Measurements from ENCODE around the gene TAF1L. TPM values are rescaled to one million over a fixed set of nuclear protein-coding genes. Genes with fewer than 3 reads are reported as not detected.

Gene TAF1L
- total RNA-seq, 1 experiment from 2014 or later = not detected

DNA sequence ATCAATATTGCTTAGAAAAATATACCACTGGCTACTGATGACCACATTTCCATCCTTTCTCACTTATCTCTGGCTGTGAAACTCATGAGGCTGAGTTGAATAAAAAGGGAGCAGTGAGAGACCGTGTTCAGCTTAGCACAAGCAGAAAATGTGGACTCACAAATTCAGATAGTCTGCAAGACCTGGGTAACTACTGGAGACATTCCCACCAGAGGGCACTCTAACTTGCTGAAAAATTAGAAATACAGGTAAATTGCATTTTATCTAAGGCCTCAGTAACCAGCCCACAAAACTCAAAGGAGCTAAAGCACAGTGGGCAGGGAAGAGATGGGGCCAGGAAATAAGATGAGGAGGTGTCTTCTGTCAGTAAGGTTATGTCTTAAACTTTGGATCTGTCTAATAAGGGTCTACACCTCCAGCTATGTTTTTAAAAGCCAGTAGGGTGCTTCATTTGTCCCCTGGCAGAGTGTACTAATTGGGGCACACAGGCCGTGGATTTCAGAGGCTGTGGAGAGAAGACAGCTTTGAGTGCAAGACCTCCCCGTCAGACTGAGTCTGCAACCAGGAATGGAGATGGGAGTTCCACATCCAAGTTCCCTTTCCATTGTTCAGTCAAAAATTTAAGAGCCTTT lies 53.8 kb downstream of the TAF1L start:
- Histone ChIP-seq H3K4me3 (ENCODE audit: low read depth, low read length) (no peak overlapping the region), H3K27me3 (replicated peaks; ENCODE audit: control insufficient read depth, insufficient read depth, low read length) (no peaks in the 10 kb centered on the region), H3K9me3 (no peaks in the 10 kb centered on the region), H3K36me3 (ENCODE audit: control insufficient read depth, insufficient read depth, low read length) (no peaks in the 10 kb centered on the region), H3K4me1 (peaks cover 15% of the 10 kb centered on the region)
- H3K4me1 Mint-ChIP-seq (ENCODE audit: low read depth, unreplicated experiment) = peaks cover 14% of the 10 kb centered on the region
- BruUV-seq (replicated peaks) = no TSS peak
- no peak overlapping the region for H3K27ac Mint-ChIP-seq (ENCODE audit: unreplicated experiment)
- ChIA-PET CTCF (interaction anchor here (0.5 to 5.6 kb wide), 12 partner anchors 8 to 387 kb away, joined by 3 to 113 read pairs (median 6); partner anchors contain the start of genes ACO1, NDUFB6 and RIGI), POLR2A (no interaction called here)
- peak; percentile 45 to 58 for DNase-seq
- H3K9me3 Mint-ChIP-seq (ENCODE audit: unreplicated experiment) = no peaks in the 10 kb centered on the region
- H3K4me3 Mint-ChIP-seq (ENCODE audit: unreplicated experiment) = no peak overlapping the region
- intact Hi-C loops (cut with micrococcal nuclease; ENCODE audit: unreplicated experiment) = loop anchor here (2.0 kb wide), 1 partner anchor 387 kb away; no protein-coding TSS in a partner anchor
- TF ChIP-seq, protein P1, sequence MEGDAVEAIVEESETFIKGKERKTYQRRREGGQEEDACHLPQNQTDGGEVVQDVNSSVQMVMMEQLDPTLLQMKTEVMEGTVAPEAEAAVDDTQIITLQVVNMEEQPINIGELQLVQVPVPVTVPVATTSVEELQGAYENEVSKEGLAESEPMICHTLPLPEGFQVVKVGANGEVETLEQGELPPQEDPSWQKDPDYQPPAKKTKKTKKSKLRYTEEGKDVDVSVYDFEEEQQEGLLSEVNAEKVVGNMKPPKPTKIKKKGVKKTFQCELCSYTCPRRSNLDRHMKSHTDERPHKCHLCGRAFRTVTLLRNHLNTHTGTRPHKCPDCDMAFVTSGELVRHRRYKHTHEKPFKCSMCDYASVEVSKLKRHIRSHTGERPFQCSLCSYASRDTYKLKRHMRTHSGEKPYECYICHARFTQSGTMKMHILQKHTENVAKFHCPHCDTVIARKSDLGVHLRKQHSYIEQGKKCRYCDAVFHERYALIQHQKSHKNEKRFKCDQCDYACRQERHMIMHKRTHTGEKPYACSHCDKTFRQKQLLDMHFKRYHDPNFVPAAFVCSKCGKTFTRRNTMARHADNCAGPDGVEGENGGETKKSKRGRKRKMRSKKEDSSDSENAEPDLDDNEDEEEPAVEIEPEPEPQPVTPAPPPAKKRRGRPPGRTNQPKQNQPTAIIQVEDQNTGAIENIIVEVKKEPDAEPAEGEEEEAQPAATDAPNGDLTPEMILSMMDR (IDR thresholded peaks at IDR 0.05; ENCODE audit: insufficient read depth in 1 of 2, low read depth in 1 of 2, low read length in 1 of 2, severe bottlenecking in 1 of 2, unreplicated experiment in 1 of 2) = peak; percentile 72
- H3K27me3 Mint-ChIP-seq (ENCODE audit: insufficient read depth, unreplicated experiment) = peaks cover 13% of the 10 kb centered on the region
- no peaks in the 10 kb centered on the region for H3K36me3 Mint-ChIP-seq (ENCODE audit: insufficient read depth, unreplicated experiment)

DNA sequence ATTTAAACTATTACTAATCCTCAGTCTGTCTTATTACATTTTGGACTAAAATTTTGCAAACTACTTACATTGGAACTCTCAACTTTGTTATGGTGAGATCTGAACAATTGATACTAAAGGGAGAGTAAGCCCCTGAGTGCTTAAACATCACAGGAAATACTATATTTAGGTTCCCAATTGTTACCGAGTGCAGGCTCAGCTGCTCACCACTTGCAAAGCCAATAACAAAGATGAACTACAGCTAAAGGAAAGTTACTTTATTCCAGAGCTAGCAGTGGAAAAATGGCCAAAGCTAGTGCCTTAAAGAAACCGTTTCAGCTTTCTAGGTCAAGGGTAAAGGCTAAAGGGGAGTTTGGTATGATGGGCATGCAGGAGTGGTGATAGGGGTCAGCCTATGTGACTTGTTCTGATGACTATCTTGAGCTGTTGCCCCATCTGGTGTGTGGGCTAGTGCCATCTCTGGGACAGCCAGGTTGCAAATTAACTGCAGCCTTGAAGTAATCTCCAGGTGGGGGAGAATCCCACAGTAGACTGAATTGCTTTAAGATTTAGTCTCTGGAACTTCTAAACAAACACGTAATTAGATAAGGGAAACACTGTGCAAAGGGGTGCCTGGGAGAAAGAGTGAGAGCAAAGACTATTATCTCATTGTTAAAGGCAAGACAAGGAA lies 54.7 kb downstream of the TAF1L start:
- TF ChIP-seq, protein P1 (IDR thresholded peaks at IDR 0.05; ENCODE audit: insufficient read depth in 1 of 2, low read depth in 1 of 2, low read length in 1 of 2, severe bottlenecking in 1 of 2, unreplicated experiment in 1 of 2) = no peak
- no peak overlapping the region for H3K4me3 ChIP-seq (ENCODE audit: low read depth, low read length)
- no peaks in the 10 kb centered on the region for H3K36me3 ChIP-seq (ENCODE audit: control insufficient read depth, insufficient read depth, low read length)
- no peaks in the 10 kb centered on the region for H3K36me3 Mint-ChIP-seq (ENCODE audit: insufficient read depth, unreplicated experiment)
- peak overlapping the region; percentile 13 for H3K4me3 Mint-ChIP-seq (ENCODE audit: unreplicated experiment)
- POLR2A ChIA-PET = no interaction called here
- peaks cover 9% of the 10 kb centered on the region for H3K27me3 Mint-ChIP-seq (ENCODE audit: insufficient read depth, unreplicated experiment)
- H3K27ac Mint-ChIP-seq (ENCODE audit: unreplicated experiment) = no peak overlapping the region
- H3K4me1 ChIP-seq = peaks cover 15% of the 10 kb centered on the region
- peak; percentile 7 to 51 for DNase-seq
- H3K27me3 ChIP-seq (replicated peaks; ENCODE audit: control insufficient read depth, insufficient read depth, low read length) = no peaks in the 10 kb centered on the region
- CTCF ChIA-PET = interaction anchor here (0.7 to 5.6 kb wide), 12 partner anchors 7 to 387 kb away, joined by 3 to 113 read pairs (median 8); partner anchors contain the start of genes ACO1, NDUFB6 and RIGI
- no peaks in the 10 kb centered on the region for H3K9me3 Mint-ChIP-seq (ENCODE audit: unreplicated experiment)
- intact Hi-C loops (cut with micrococcal nuclease; ENCODE audit: unreplicated experiment) = loop anchor here (2.0 kb wide), 1 partner anchor 388 kb away; no protein-coding TSS in a partner anchor
- BruUV-seq (replicated peaks) = no TSS peak
- H3K9me3 ChIP-seq = no peaks in the 10 kb centered on the region
- peaks cover 14% of the 10 kb centered on the region for H3K4me1 Mint-ChIP-seq (ENCODE audit: low read depth, unreplicated experiment)

- no peak overlapping the region for H3K4me3 ChIP-seq (ENCODE audit: low read depth, low read length)
- Mint-ChIP-seq H3K27me3 (ENCODE audit: insufficient read depth, unreplicated experiment) (peaks cover 5% of the 10 kb centered on the region), H3K4me1 (ENCODE audit: low read depth, unreplicated experiment) (peaks cover 14% of the 10 kb centered on the region), H3K36me3 (ENCODE audit: insufficient read depth, unreplicated experiment) (no peaks in the 10 kb centered on the region), H3K9me3 (ENCODE audit: unreplicated experiment) (no peaks in the 10 kb centered on the region), H3K27ac (ENCODE audit: unreplicated experiment) (no peak overlapping the region), H3K4me3 (ENCODE audit: unreplicated experiment) (no peak overlapping the region)
- peaks cover 15% of the 10 kb centered on the region for H3K4me1 ChIP-seq
- no peaks in the 10 kb centered on the region for H3K9me3 ChIP-seq
- intact Hi-C loops (cut with micrococcal nuclease; ENCODE audit: unreplicated experiment) = loop anchor here (1.0 to 2.0 kb wide), 2 partner anchors 201 to 389 kb away; no protein-coding TSS in a partner anchor
- ChIA-PET POLR2A (no interaction called here), CTCF (interaction anchor here (0.6 to 5.6 kb wide), 12 partner anchors 8 to 420 kb away, joined by 3 to 113 read pairs (median 5); partner anchors contain the start of gene RIGI)
- no peaks in the 10 kb centered on the region for H3K36me3 ChIP-seq (ENCODE audit: control insufficient read depth, insufficient read depth, low read length)
- TF ChIP-seq, protein P1 (IDR thresholded peaks at IDR 0.05; ENCODE audit: insufficient read depth in 1 of 2, low read depth in 1 of 2, low read length in 1 of 2, severe bottlenecking in 1 of 2, unreplicated experiment in 1 of 2) = peak; percentile 90 to 92
- peak; percentile 59 to 71 for DNase-seq
- no TSS peak for BruUV-seq (replicated peaks)
- no peaks in the 10 kb centered on the region for H3K27me3 ChIP-seq (replicated peaks; ENCODE audit: control insufficient read depth, insufficient read depth, low read length)
Measured at GRCh38 chr9:32579706-32580331, 55.6 kb downstream of the TAF1L start.
